Cardiac muscle cell (in vitro differentiated cells and primary cell): Measurements from ENCODE around the gene GPHB5. TPM values are rescaled to one million over a fixed set of nuclear protein-coding genes. Genes with fewer than 3 reads are reported as not detected.
A peak's percentile ranks its signal among the peaks of the same experiment; 100 is the strongest.

ENCODE experiments used
- DNase-seq, 2 donors: peaks; one replicate each; pipeline versions ENCODE4 v3.0.0 to v3.0.0-alpha.2; 2010 to 2017; ENCODE audit warnings: low read depth in 1 of 2, low spot score in 1 of 2
- H3K27ac ChIP-seq: fragments of 200-600 bp; sonication (generic); 2 replicates; pipeline ENCODE4 v1.5.1; 2016
- H3K27me3 ChIP-seq: fragments of 200-600 bp; sonication (generic); 2 replicates; pipeline ENCODE4 v1.6.0; 2016; ENCODE audit warnings: control low read depth
- H3K36me3 ChIP-seq: fragments of 200-600 bp; sonication (generic); 2 replicates; pipeline ENCODE4 v1.5.1; 2016; ENCODE audit warnings: control low read depth
- H3K4me1 ChIP-seq: fragments of 200-600 bp; sonication (generic); 2 replicates; pipeline ENCODE4 v1.8.1; 2017; ENCODE audit warnings: low read depth, mild to moderate bottlenecking, mixed run types
- H3K4me3 ChIP-seq: fragments of 200-600 bp; sonication (generic); 2 replicates; pipeline ENCODE4 v1.5.1; 2016; ENCODE audit warnings: mild to moderate bottlenecking
- H3K9me3 ChIP-seq: fragments of 200-600 bp; sonication (generic); 2 replicates; pipeline ENCODE4 v1.5.1; 2017; ENCODE audit warnings: low read depth, mild to moderate bottlenecking, control low read depth
- CTCF ChIP-seq: IDR thresholded peaks from 2 replicates; pipeline ENCODE4 v1.5.1; 2012; ENCODE audit warnings: low read depth, mild to moderate bottlenecking, low read length
- polyA plus RNA-seq: library from polyadenylated mRNA; unstranded; fragments of >200 nt; fragmentation: Nextera tagmentation; extraction: Ambion mirVana; gene quantifications from 2 replicates; pipeline ENCODE4 v1.2.1, GENCODE V29; 2016
- total RNA-seq: library from RNA; depleted of rRNA; stranded (reverse); fragments of >200 nt; gene quantifications from 2 replicates; pipeline ENCODE4 v1.2.3, GENCODE V29; 2016

Gene GPHB5
- total and polyA plus RNA-seq, 2 experiments from 2014 or later: not detected

- no peak overlapping the region for H3K4me3 ChIP-seq
- DNase-seq: no peak
- no peak for TF ChIP-seq CTCF
- no peaks in the 10 kb centered on the region for H3K4me1 ChIP-seq
- H3K36me3 ChIP-seq: no peaks in the 10 kb centered on the region
- H3K27ac ChIP-seq: no peak overlapping the region
- no peaks in the 10 kb centered on the region for H3K27me3 ChIP-seq
- no peaks in the 10 kb centered on the region for H3K9me3 ChIP-seq
These were observed 42.7 kb downstream of the GPHB5 start for GRCh38 chr14:63276016-63276415.

DNA sequence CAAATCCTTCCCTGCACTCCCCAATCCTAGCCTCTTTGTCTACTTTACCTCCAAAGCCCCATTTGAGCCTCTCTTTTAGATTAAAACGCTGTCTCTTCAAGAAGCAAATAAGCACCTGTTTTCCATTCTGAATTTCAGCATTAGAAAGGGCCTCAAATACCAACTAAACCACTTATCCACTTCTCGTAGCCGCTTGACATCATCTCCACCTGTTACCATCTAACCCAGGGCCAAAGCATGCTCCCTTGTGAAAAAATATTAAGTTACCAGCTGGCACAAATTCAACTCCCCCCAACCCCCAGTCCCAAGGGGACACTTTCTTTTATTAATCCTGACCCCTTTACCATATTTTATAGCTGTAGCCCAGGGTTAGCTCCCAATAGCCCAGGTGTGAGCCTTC, 43.1 kb downstream of the GPHB5 start:
- H3K27ac ChIP-seq: no peak overlapping the region
- no peaks in the 10 kb centered on the region for H3K4me1 ChIP-seq
- H3K4me3 ChIP-seq: no peak overlapping the region
- H3K36me3 ChIP-seq: no peaks in the 10 kb centered on the region
- DNase-seq: no peak
- H3K9me3 ChIP-seq: no peaks in the 10 kb centered on the region
- TF ChIP-seq CTCF: no peak
- H3K27me3 ChIP-seq: no peaks in the 10 kb centered on the region

GRCh38 chr14:63273717-63274655, 44.7 kb downstream of the GPHB5 start:
- Histone ChIP-seq H3K4me3 (no peak overlapping the region), H3K4me1 (no peaks in the 10 kb centered on the region), H3K36me3 (no peaks in the 10 kb centered on the region), H3K27ac (no peak overlapping the region), H3K27me3 (no peaks in the 10 kb centered on the region), H3K9me3 (no peaks in the 10 kb centered on the region)
- peak in 1 of 2 donors; percentile 40 for DNase-seq
- TF ChIP-seq CTCF: no peak

- no peak for DNase-seq
- H3K36me3 ChIP-seq: no peaks in the 10 kb centered on the region
- no peaks in the 10 kb centered on the region for H3K9me3 ChIP-seq
- no peaks in the 10 kb centered on the region for H3K4me1 ChIP-seq
- no peak for TF ChIP-seq CTCF
- H3K27ac ChIP-seq: no peak overlapping the region
- no peak overlapping the region for H3K4me3 ChIP-seq
- no peaks in the 10 kb centered on the region for H3K27me3 ChIP-seq
These were observed 45.6 kb downstream of the GPHB5 start for GRCh38 chr14:63273129-63273528.

GRCh38 chr14:63269561-63270225, 49.0 kb downstream of the GPHB5 start:
- Histone ChIP-seq H3K4me1 (peaks cover 5% of the 10 kb centered on the region), H3K27me3 (no peaks in the 10 kb centered on the region), H3K27ac (no peak overlapping the region), H3K9me3 (no peaks in the 10 kb centered on the region), H3K36me3 (no peaks in the 10 kb centered on the region), H3K4me3 (no peak overlapping the region)
- no peak for TF ChIP-seq CTCF
- DNase-seq: no peak
